HG03135 (cell line): ENCODE results near the gene RPGR.

Source experiments
- ATAC-seq: cut with Tn5 transposase; IDR thresholded peaks from one replicate; pipeline ENCODE4 v1.9.1; 2021; ENCODE audit warnings: mild to moderate bottlenecking, moderate library complexity; ENCODE audit not compliant: unreplicated experiment

RPGR gene

GRCh38 chrX:38268011-38268410, 59.3 kb downstream of the RPGR start:
- no peak for ATAC-seq

- no peak for ATAC-seq
Measured at GRCh38 chrX:38262715-38263620, 64.3 kb downstream of the RPGR start.

GRCh38 chrX:38260231-38260630, 67.1 kb downstream of the RPGR start:
- no peak for ATAC-seq

- no peak for ATAC-seq
Measured at GRCh38 chrX:38256019-38256418, 71.3 kb downstream of the RPGR start.

GRCh38 chrX:38249965-38250364, 77.3 kb downstream of the RPGR start:
- ATAC-seq, result no peak

- ATAC-seq, result no peak
Measured at GRCh38 chrX:38247051-38247450, 80.3 kb downstream of the RPGR start.

GRCh38 chrX:38240541-38240940, 86.8 kb downstream of the RPGR start:
- no peak for ATAC-seq

- ATAC-seq, result no peak
Measured at GRCh38 chrX:38236901-38237615, 90.3 kb downstream of the RPGR start.

GRCh38 chrX:38233891-38234667, 93.2 kb downstream of the RPGR start:
- ATAC-seq, result no peak

GRCh38 chrX:38232079-38232686, 95.1 kb downstream of the RPGR start:
- no peak for ATAC-seq

GRCh38 chrX:38225093-38225492, 102.2 kb downstream of the RPGR start:
- no peak for ATAC-seq

GRCh38 chrX:38224160-38224559, 103.1 kb downstream of the RPGR start:
- no peak for ATAC-seq

GRCh38 chrX:38221391-38221929, 105.8 kb downstream of the RPGR start:
- no peak for ATAC-seq

GRCh38 chrX:38220415-38221390, 106.6 kb downstream of the RPGR start, which contains the start of gene SRPX:
TSS of gene SRPX (minus strand) at chrX:38220871. CDS start at chrX:38220792, 79 bp downstream.
- no peak for ATAC-seq

GRCh38 chrX:38220024-38220414, 107.3 kb downstream of the RPGR start:
- no peak for ATAC-seq
